Smooth muscle cell (in vitro differentiated cells): ENCODE results near the gene WDR87. TPM values are rescaled to one million over a fixed set of nuclear protein-coding genes. Genes with fewer than 3 reads are reported as not detected.
"Not testable (repeated sequence)": the region's sequence is repeated elsewhere in the genome, so short reads cannot be mapped to it uniquely, and the experiment has no call there.

Source experiments
- DNase-seq: peaks from one replicate; lab custom pipeline; 2025; ENCODE audit not compliant: unreplicated experiment; lab: John Stamatoyannopoulos, UW
- H2AFZ ChIP-seq: fragments of 200-600 bp; sonication (generic); 2 replicates; pipeline ENCODE4 v1.6.0; 2016; ENCODE audit warnings: antibody characterized with exemption, low read depth, mild to moderate bottlenecking
- H3F3A ChIP-seq: fragments of 200-600 bp; sonication (generic); 2 replicates; pipeline ENCODE4 v1.6.0; 2017; ENCODE audit warnings: antibody characterized with exemption, low read depth
- H3K27ac ChIP-seq: fragments of 200-600 bp; sonication (generic); 2 replicates; pipeline ENCODE4 v1.5.1; 2016; ENCODE audit warnings: low read depth, mild to moderate bottlenecking
- H3K27me3 ChIP-seq: fragments of 200-600 bp; sonication (generic); 2 replicates; pipeline ENCODE4 v1.6.1; 2016; ENCODE audit warnings: low read depth, mild to moderate bottlenecking
- H3K36me3 ChIP-seq: fragments of 200-600 bp; sonication (generic); 2 replicates; pipeline ENCODE4 v1.5.1; 2016; ENCODE audit warnings: low read depth
- H3K4me1 ChIP-seq: fragments of 200-600 bp; sonication (generic); 2 replicates; pipeline ENCODE4 v1.5.1; 2016; ENCODE audit warnings: low read depth
- H3K4me2 ChIP-seq: fragments of 200-600 bp; sonication (generic); 2 replicates; pipeline ENCODE4 v1.6.0; 2016; ENCODE audit warnings: mild to moderate bottlenecking
- H3K4me3 ChIP-seq: fragments of 200-600 bp; sonication (generic); 2 replicates; pipeline ENCODE4 v1.5.1; 2016; ENCODE audit warnings: mild to moderate bottlenecking
- H3K79me2 ChIP-seq: fragments of 200-600 bp; sonication (generic); 2 replicates; pipeline ENCODE4 v1.6.0; 2016; ENCODE audit warnings: low read depth, mild to moderate bottlenecking
- H3K9ac ChIP-seq: fragments of 200-600 bp; sonication (generic); 2 replicates; pipeline ENCODE4 v1.6.0; 2016; ENCODE audit warnings: low read depth
- H3K9me3 ChIP-seq: fragments of 200-600 bp; sonication (generic); replicated peaks from 2 replicates; pipeline ENCODE4 v1.5.1; 2016; ENCODE audit warnings: low read depth
- H4K20me1 ChIP-seq: fragments of 200-600 bp; sonication (generic); 2 replicates; pipeline ENCODE4 v1.6.0; 2016; ENCODE audit warnings: low read depth
- WGBS: methylation state at CpG from one replicate; pipeline ENCODE4 v1.1.7; 2016; ENCODE audit warnings: low lambda C conversion rate; 5-methylcytosine and 5-hydroxymethylcytosine counted together
- polyA plus RNA-seq: library from polyadenylated mRNA; unstranded; fragments of >200 nt; fragmentation: Nextera tagmentation; extraction: Ambion mirVana; gene quantifications from 2 replicates; pipeline ENCODE4 v1.2.1, GENCODE V29; 2016
- total RNA-seq: library from RNA; depleted of rRNA; stranded (reverse); fragments of >200 nt; gene quantifications from 2 replicates; pipeline ENCODE4 v1.2.3, GENCODE V29; 2014
- TF ChIP-seq, protein P1 (sequence below): fragments of 200-600 bp; sonication (generic); IDR thresholded peaks from 2 replicates; pipeline ENCODE4 v1.5.1; 2017; ENCODE audit warnings: borderline replicate concordance, mild to moderate bottlenecking, antibody characterized with exemption; ENCODE audit not compliant: insufficient read depth, poor library complexity, severe bottlenecking

The WDR87 gene
- total and polyA plus RNA-seq, 2 experiments from 2014 or later, result not detected

- H3K4me2 ChIP-seq, result no peak overlapping the region
- H3K4me3 ChIP-seq, result no peak overlapping the region
- H3K27ac ChIP-seq, result no peak overlapping the region
- no peaks in the 10 kb centered on the region for H3K79me2 ChIP-seq
- H3F3A ChIP-seq, result no peaks in the 10 kb centered on the region
- TF ChIP-seq, protein P1, sequence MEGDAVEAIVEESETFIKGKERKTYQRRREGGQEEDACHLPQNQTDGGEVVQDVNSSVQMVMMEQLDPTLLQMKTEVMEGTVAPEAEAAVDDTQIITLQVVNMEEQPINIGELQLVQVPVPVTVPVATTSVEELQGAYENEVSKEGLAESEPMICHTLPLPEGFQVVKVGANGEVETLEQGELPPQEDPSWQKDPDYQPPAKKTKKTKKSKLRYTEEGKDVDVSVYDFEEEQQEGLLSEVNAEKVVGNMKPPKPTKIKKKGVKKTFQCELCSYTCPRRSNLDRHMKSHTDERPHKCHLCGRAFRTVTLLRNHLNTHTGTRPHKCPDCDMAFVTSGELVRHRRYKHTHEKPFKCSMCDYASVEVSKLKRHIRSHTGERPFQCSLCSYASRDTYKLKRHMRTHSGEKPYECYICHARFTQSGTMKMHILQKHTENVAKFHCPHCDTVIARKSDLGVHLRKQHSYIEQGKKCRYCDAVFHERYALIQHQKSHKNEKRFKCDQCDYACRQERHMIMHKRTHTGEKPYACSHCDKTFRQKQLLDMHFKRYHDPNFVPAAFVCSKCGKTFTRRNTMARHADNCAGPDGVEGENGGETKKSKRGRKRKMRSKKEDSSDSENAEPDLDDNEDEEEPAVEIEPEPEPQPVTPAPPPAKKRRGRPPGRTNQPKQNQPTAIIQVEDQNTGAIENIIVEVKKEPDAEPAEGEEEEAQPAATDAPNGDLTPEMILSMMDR, result no peak
- no peaks in the 10 kb centered on the region for H3K9me3 ChIP-seq
- no peak for DNase-seq
- no peaks in the 10 kb centered on the region for H3K36me3 ChIP-seq
- no peaks in the 10 kb centered on the region for H3K4me1 ChIP-seq
- H2AFZ ChIP-seq, result no peak overlapping the region
- 36% methylated on average over 3 of the region's 3 CpGs for WGBS
- no peaks in the 10 kb centered on the region for H3K27me3 ChIP-seq
- H3K9ac ChIP-seq, result no peak overlapping the region
- H4K20me1 ChIP-seq, result no peaks in the 10 kb centered on the region
These were observed 31.6 kb downstream of the WDR87 start for GRCh38 chr19:37874784-37875183.

- 83% methylated on average over 5 of the region's 5 CpGs for WGBS
- Histone ChIP-seq H3K9me3 (no peaks in the 10 kb centered on the region), H3K4me1 (no peaks in the 10 kb centered on the region), H3K9ac (no peak overlapping the region), H3K79me2 (no peaks in the 10 kb centered on the region), H3K27me3 (no peaks in the 10 kb centered on the region), H3F3A (no peaks in the 10 kb centered on the region), H3K36me3 (no peaks in the 10 kb centered on the region), H3K27ac (no peak overlapping the region), H3K4me3 (no peak overlapping the region), H3K4me2 (no peak overlapping the region), H4K20me1 (no peaks in the 10 kb centered on the region), H2AFZ (no peak overlapping the region)
- TF ChIP-seq, protein P1, result no peak
- DNase-seq, result no peak
These were observed 34.0 kb downstream of the WDR87 start for GRCh38 chr19:37872383-37872782.

- no peaks in the 10 kb centered on the region for H4K20me1 ChIP-seq
- no peaks in the 10 kb centered on the region for H3K27me3 ChIP-seq
- no peak overlapping the region for H3K4me2 ChIP-seq
- no peak for DNase-seq
- no peaks in the 10 kb centered on the region for H3K79me2 ChIP-seq
- H3K9me3 ChIP-seq, result no peaks in the 10 kb centered on the region
- no peak overlapping the region for H3K9ac ChIP-seq
- no peak overlapping the region for H3K4me3 ChIP-seq
- H2AFZ ChIP-seq, result no peak overlapping the region
- no peak overlapping the region for H3K27ac ChIP-seq
- WGBS, result 75% methylated on average over 4 of the region's 4 CpGs
- no peaks in the 10 kb centered on the region for H3K36me3 ChIP-seq
- H3K4me1 ChIP-seq, result no peaks in the 10 kb centered on the region
- TF ChIP-seq, protein P1, result no peak
- no peaks in the 10 kb centered on the region for H3F3A ChIP-seq
These were observed 36.5 kb downstream of the WDR87 start for GRCh38 chr19:37869766-37870340.

DNA sequence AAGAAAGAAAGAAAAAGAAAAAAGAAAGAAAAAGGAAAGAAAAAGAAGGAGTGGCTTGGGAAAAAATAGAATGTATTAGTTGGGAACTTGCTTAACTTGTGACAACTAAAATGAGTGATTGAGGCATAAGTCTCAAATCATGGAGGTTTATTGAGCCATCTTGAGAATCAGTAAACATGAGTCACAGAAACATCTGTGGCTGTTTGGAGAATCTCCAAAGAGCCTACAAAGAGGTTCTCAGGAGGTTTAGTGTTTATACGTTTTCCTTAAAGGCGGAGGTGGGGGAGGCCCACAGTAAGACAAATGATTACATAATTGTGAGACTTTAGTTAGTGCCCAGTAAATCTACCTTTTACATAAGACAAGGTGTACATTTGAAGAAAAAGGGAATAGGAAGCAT is 38.6 kb downstream of the WDR87 start:
- 69% methylated on average over 2 of the region's 2 CpGs for WGBS
- no peak overlapping the region for H3K27ac ChIP-seq
- no peak overlapping the region for H3K4me3 ChIP-seq

DNA sequence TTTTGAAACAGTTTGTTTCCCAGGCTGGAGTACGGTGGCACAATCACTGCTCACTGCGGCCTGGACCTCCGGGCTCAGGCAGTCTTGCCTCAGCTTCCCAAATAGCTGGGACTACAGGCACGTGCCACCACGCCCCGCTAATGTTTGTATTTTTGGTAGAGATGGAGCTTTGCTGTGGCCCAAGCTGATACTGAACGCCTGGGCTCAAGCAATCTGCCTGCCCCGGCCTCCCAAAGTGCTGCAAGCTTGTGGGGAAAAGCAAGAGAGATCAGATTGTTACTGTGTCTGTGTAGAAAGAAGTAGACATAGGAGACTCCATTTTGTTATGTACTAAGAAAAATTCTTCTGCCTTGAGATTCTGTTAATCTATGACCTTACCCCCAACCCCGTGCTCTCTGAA is 40.5 kb downstream of the WDR87 start:
- H3K27ac ChIP-seq, H3K4me1 ChIP-seq, H3F3A ChIP-seq, H4K20me1 ChIP-seq, H2AFZ ChIP-seq, H3K9me3 ChIP-seq, DNase-seq, H3K4me3 ChIP-seq, H3K4me2 ChIP-seq, H3K79me2 ChIP-seq, H3K27me3 ChIP-seq, H3K9ac ChIP-seq, H3K36me3 ChIP-seq: not testable (repeated sequence)
- 78% methylated on average over 8 of the region's 9 CpGs for WGBS

More for the DNA sequence above, 38.6 kb downstream of the WDR87 start:
- H3F3A ChIP-seq, result no peaks in the 10 kb centered on the region
- TF ChIP-seq, protein P1, result no peak
- DNase-seq, result no peak
- H3K9me3 ChIP-seq, result no peaks in the 10 kb centered on the region
- H2AFZ ChIP-seq, result no peak overlapping the region
- H3K4me1 ChIP-seq, result no peaks in the 10 kb centered on the region
- H3K4me2 ChIP-seq, result no peak overlapping the region
- no peaks in the 10 kb centered on the region for H3K79me2 ChIP-seq
- no peaks in the 10 kb centered on the region for H4K20me1 ChIP-seq
- no peaks in the 10 kb centered on the region for H3K27me3 ChIP-seq
- H3K36me3 ChIP-seq, result no peaks in the 10 kb centered on the region
- H3K9ac ChIP-seq, result no peak overlapping the region
